HG03108 (cell line): ENCODE data around the gene KRT76.

Experiments
- ATAC-seq: cut with Tn5 transposase; IDR thresholded peaks from one replicate; pipeline ENCODE4 v1.9.1; 2021; ENCODE audit warnings: moderate library complexity; ENCODE audit not compliant: unreplicated experiment

Gene KRT76

GRCh38 chr12:52776913-52777395 is at the start of gene KRT76:
Gene KRT76 (minus strand): TSS chr12:52777345. CDS start chr12:52777291, 54 bp downstream.
- no peak for ATAC-seq

- ATAC-seq, result no peak
These were observed 48.8 kb upstream of the KRT76 start for GRCh38 chr12:52825961-52826360.

DNA sequence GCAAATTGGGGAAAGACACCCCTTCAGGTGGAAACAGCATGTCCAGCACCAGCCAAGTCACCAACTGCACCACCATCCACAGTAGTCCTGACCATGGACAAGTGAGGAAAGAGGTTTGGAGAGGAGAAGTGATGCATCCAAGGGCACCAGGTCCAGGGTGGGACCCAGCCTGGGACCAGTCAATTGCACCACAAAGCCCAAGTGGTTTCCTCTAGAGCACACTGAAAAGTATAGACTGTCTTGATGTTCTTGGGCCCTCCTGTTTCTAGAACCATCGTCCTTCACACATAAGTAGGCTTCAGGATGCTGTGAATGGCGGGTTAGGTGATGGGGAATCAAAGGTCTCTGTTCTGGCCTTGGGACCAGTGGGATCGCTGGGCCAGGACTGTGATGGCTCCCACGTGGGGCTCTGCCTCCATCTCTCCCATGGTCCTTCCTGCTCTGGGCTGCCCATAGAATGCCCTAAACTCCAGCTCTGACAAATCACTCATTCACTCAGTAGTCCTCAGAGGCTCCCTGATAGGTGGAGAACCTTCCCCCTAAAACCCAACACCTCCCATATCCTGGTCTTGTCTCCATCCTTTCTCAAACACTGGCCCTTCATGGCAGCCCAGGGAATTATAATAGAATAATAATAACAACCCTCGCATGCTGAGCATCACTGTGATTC is 47.7 kb upstream of the KRT76 start:
- no peak for ATAC-seq

DNA sequence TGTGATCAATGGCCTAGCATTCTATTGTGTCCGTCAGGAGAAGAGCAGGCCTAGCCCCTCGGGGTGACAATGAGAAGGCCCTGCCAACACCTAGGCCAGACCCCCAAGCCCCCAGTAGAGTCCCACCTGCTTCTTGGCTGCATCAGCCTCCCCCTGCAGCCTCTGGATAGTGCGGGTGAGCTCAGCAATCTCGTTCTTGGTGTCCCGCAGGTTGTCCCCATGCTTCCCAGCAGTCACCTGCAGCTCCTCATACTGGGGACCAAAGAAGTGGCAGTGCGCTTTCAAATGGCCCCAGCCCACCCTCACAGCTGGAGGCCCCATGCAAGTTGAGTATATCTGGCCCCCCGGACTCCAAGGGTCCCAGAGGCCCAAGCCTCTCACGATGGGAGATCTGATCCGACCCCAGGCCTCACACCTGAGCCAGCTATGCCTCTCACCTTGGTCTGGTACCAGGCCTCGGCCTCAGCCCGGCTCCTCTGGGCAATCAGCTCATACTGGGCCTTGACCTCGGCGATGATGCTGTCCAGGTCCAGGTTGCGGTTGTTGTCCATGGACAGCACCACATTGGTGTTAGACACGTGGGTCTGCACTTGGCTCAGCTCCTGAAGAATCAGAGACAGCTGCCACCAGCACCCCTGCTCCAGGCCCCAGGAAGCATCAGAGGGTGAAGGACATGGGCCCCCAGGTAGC is 46.8 kb upstream of the KRT76 start:
- no peak for ATAC-seq

DNA sequence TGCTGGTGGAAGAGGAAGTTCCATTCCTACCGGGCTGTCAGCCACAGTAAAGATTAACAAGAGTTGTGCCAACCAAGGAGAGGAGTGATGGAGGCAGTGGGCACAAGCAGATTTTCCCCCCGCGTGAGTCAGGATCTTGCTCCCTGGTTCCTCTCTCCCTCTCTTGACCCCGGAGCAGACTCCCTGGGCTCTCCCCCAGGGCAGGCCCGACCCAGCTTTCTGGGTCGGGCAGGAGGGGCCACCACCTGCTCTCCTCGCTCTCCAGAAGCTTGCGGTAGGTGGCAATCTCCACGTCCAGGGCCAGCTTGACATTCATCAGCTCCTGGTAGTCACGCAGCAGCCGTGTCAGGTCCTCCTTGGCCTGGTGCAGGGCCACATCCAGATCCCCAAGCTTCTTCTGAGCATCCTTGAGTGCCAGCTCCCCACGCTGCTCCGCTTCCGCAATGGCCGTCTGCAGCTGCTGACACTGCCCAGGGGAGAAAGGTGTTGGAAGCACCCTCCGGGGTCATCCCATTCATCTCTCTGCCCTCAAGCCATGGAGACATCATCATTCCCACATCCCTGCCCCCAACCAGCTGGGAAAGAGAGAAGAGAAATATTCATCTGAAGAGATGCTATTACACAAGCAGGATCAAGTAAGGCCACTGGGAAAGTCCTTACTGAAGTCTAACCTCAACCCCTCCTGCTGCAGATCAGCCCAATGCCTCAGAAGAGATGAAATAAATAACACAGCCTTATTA is 45.8 kb upstream of the KRT76 start:
- no peak for ATAC-seq

DNA sequence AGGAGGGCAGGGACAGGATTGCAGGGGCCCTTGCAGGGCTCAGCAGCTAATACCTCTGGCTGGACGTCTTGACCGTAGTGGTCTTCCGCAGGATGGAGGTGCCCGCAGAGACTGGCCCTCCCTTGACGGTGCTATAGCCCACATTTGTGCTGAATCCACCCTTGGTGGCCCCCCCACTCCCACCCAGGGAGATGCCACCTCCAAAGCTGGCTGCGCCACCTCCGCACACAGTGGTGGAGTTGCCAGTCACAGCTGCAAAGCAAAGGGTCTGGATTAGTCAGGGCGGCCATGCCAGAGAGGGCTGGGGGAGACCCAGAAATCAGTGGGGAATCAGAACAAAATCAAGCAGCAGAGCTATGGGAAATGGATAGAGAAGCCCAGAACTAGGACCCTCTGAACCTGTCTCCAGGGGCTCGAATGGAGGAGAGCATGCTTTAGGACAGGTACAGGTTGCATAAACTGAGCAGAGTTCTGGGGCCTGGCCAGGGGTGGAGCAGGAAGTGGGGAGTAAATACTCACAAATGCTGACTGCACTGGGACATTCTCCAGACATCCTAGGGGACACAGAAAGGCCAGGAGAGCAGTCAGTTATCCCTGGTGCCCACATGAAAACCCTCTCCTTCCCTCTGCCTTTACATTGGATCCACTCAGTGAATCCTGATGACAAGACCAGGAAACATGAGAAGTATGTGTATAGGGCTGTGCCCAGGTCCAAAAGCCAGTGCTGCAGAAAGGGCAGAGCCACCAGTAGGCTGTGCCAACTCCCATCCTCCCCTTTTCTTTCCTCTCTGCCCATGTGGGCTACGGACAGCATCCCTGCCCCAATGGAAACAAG is 44.9 kb upstream of the KRT76 start:
- ATAC-seq, result no peak

DNA sequence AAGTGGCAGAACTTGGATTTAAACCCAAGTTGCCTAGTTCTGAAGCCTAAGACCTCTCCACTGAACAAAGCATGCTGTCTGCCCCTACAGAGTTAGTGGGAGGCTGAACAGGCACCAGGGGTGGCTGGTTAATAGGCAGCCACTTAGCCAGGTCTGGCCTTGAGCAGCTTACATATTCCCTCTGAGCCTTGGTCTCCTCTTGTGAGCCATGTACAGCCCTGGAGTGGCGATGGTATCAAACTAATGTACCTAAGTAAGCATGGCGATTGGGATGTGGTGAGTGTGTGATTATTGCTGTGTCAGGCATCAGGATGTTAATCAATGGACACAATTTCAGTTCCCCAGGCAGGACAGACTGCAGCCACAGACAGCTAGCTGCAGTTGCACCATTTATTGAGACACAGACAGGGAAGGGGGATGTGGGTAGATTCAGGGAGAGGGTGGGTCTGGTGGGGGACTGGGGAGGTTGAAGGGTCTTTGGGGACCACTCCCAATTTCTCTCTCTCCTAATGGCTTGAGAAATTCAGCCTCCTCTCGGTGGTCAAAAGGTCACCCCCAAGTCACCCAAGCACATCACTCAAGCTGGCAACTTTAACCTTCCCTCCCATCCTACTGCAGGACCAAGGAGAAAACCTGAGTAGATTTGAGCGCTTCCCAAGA is 44.1 kb upstream of the KRT76 start:
- ATAC-seq, result no peak

DNA sequence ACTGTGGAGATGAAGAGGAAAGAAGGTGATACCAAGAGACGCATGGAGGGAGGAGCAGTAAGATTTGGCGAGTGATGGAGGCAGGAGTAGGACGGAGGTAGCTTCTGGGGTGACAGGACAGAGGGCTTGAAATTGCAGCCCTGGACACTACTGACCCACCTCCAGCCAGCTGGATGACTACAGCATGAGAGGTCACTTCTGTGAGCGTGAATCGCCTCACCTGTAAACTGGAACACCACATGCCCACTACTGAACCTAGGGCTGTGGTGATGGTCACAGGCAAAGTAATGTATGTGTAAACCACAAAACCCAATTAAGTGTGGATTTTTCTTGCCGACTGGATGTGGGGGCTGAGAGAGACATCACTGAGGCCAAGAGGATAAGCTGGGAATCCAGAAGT is 43.4 kb upstream of the KRT76 start:
- no peak for ATAC-seq

DNA sequence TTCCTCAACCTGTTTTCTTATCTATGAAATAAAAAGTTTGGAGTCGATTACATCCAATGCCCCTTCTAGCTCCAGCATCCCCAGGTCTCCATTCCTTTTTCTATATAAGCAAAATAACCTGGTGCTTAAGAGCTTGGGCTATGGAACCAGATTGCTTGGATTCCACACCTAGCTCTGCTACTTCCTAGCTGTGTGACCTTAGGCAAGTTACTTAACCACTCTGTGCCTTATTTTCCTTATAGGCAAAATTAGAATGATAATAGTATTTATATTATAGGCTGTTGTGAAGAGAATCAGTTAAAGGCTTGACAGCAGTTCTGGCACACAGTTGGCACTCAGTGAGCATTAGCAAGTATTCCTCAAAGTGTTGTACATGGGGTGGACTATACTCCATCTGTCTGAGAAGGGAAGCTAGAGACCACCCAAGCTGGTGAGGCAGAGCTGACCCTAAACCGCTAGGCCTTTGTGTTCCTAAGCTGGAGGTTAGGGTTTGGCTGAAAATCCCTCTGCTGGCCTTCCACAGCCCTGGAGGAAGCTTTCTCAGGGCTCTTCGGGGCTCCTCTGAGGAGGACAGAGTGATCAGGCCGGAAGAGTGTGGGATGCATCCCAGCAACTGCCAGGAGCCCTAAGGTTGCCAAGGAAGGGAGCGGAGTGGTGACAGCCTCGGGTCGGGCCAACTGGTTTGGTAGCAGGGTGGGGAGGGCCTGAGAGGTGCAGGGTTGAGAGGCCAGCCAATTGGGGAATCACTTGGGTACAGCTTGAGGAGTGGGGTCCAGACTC is 42.8 kb upstream of the KRT76 start:
- no peak for ATAC-seq

DNA sequence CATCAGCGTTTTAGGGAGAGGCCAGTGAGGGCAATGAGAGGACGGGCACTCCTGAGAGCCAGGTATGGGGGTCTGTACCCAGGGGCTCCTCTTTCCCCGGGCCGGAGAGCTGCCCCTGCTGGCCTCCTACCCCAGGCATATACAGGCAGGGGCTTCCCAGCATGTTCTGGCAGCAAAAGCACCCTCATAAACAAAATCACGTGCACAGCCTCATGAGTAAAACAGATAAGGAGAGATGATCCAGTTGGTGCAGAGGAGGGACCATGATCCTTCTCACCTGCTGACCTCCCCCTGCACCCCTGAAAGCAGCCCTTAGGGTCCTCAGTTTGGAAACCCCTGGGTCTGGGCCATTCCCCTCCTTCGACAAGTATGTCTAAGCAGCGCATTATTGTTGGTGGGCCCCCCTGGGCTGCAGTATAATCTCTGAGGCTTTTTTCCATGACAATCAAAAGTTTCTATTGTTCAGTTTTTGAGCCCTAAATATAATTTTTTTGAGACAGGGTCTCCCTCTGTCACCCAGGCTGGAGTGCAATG is 41.8 kb upstream of the KRT76 start:
- ATAC-seq, result no peak

- ATAC-seq, result no peak
These were observed 41.2 kb upstream of the KRT76 start for GRCh38 chr12:52818388-52818787.

DNA sequence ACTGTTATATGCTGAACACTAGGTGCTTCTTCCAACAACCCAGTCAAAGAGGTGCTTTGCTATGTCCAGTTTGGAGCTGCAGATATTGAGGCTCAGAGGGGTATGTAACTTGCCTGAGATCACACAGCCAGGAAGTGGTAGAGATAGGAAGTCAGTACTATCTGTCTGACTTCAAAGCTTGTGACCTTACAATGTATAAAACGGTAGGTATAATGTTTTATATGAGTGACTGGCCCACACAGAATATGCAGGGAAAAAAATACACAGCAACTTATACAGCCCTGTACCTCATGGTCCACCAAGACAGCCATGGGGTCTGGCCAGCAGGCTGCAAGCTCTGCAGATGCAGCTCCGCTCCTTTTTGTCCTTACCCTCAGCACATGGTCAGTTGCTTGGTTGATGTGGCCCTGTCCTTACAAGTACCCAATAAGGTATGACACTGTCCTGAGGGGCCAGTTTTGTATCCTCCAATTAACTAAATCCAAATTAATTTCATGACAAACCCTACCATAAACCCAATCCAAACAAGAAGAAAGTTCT is 40.6 kb upstream of the KRT76 start:
- ATAC-seq, result no peak

- ATAC-seq, result no peak
These were observed 40.0 kb upstream of the KRT76 start for GRCh38 chr12:52817003-52817698.

- no peak for ATAC-seq
These were observed 38.8 kb upstream of the KRT76 start for GRCh38 chr12:52815676-52816588.

GRCh38 chr12:52815161-52815560 is 38.0 kb upstream of the KRT76 start:
- no peak for ATAC-seq

DNA sequence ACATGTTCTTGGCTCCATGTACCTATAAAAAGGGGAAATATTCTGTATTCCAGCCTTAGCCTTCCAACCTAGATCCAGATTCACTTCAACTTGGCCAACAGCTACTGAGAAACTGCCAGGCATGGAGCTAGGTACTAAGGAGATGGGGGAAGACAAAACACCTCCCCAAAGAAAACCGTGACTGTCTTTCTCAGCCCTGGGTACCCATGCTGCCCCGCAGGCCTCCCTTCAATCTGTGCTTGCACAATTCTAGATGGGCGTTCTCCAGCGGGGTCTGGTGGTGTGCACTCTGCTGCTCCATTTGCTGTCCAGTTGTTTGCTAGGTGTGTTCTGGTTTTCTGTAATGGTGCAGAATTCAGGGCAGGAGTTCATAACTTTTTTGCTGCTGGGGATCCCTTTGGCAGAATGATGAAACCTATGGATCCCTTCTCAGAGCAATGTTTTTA is 37.6 kb upstream of the KRT76 start:
- ATAC-seq, result no peak

- ATAC-seq, result no peak
These were observed 37.0 kb upstream of the KRT76 start, which contains the start of gene KRT4 for GRCh38 chr12:52813885-52814709. Gene KRT4 (minus strand): TSS chr12:52814116. CDS start chr12:52814058, 58 bp downstream.
